DND-41 (cell line): ENCODE measurements around the gene KCNN1.

Experiments used
- ATAC-seq: fragments of 200-7000 bp; cut with Tn5 transposase; 3 replicates; pipeline ENCODE4 v1.9.1; 2021; ENCODE audit warnings: low read depth; ENCODE audit not compliant: insufficient read depth
- DNase-seq: peaks from one replicate; pipeline ENCODE4 v3.0.0-alpha.2; 2020
- H2AFZ ChIP-seq: 2 replicates; pipeline ENCODE4 v1.6.0; 2012; ENCODE audit warnings: low read depth, low read length
- H3K27ac ChIP-seq: 2 replicates; pipeline ENCODE4 v1.5.1; 2012; ENCODE audit warnings: low read length, inconsistent platforms
- H3K27me3 ChIP-seq: fragments of 200-600 bp; sonication (generic); 2 replicates; pipeline ENCODE4 v1.6.0; 2012; ENCODE audit warnings: low read length, mild to moderate bottlenecking, inconsistent platforms; ENCODE audit not compliant: insufficient read depth, poor library complexity
- H3K36me3 ChIP-seq: 2 replicates; pipeline ENCODE4 v1.5.1; 2012; ENCODE audit warnings: low read length, inconsistent platforms; ENCODE audit not compliant: insufficient read depth
- H3K4me1 ChIP-seq: 2 replicates; pipeline ENCODE4 v1.5.1; 2012; ENCODE audit warnings: mild to moderate bottlenecking, low read length; ENCODE audit not compliant: insufficient read depth
- H3K4me2 ChIP-seq: 2 replicates; pipeline ENCODE4 v1.6.0; 2012; ENCODE audit warnings: mild to moderate bottlenecking, moderate library complexity, low read length, inconsistent platforms; ENCODE audit not compliant: insufficient read depth
- H3K4me3 ChIP-seq, 2 experiments: fragments of 200-600 bp in 1 of 2; shearing (Covaris generic) in 1 of 2; 2 replicates each; pipeline ENCODE4 v1.5.1; 2012 to 2016; ENCODE audit warnings: inconsistent platforms in 2 of 2, low read length in 2 of 2, mild to moderate bottlenecking in 2 of 2, low read depth in 1 of 2, moderate library complexity in 1 of 2
- H3K79me2 ChIP-seq: 2 replicates; pipeline ENCODE4 v1.6.0; 2012; ENCODE audit warnings: low read length, inconsistent platforms; ENCODE audit not compliant: insufficient read depth
- H3K9ac ChIP-seq: 2 replicates; pipeline ENCODE4 v1.6.0; 2012; ENCODE audit warnings: low read depth, mild to moderate bottlenecking, inconsistent platforms, low read length, moderate library complexity
- H3K9me3 ChIP-seq: 2 replicates; pipeline ENCODE4 v1.5.1; 2012; ENCODE audit warnings: low read length, moderate library complexity, mild to moderate bottlenecking, inconsistent platforms; ENCODE audit not compliant: insufficient read depth, severe bottlenecking
- H4K20me1 ChIP-seq: 2 replicates; pipeline ENCODE4 v1.6.0; 2012; ENCODE audit warnings: low read length; ENCODE audit not compliant: insufficient read depth
- CTCF ChIP-seq: IDR thresholded peaks from 2 replicates; pipeline ENCODE4 v1.5.1; 2012; ENCODE audit warnings: borderline replicate concordance, low read length, moderate library complexity, mild to moderate bottlenecking; ENCODE audit not compliant: poor library complexity, severe bottlenecking; ENCODE audit errors: extremely low read depth
- EZH2 ChIP-seq: IDR thresholded peaks from 3 replicates; pipeline ENCODE4 v1.6.1; 2012; ENCODE audit warnings: borderline replicate concordance, low read depth, mild to moderate bottlenecking, moderate library complexity, low read length, inconsistent platforms; ENCODE audit not compliant: severe bottlenecking

KCNN1 gene

GRCh38 chr19:17946965-17947784 is 19.7 kb upstream of the KCNN1 start:
- Histone ChIP-seq H3K27me3 (peaks cover 20% of the 10 kb centered on the region), H4K20me1 (peaks cover 57% of the 10 kb centered on the region), H2AFZ (no peak overlapping the region), H3K79me2 (no peaks in the 10 kb centered on the region), H3K36me3 (peaks cover 14% of the 10 kb centered on the region), H3K4me1 (peaks cover 15% of the 10 kb centered on the region), H3K4me3 (peak overlapping the region in 1 of 2 experiments; percentile 46; a peak in 2 of 4 replicates), H3K9ac (no peak overlapping the region), H3K4me2 (peak overlapping the region; percentile 70), H3K9me3 (no peaks in the 10 kb centered on the region), H3K27ac (no peak overlapping the region)
- peak; percentile 9 for ATAC-seq
- TF ChIP-seq EZH2 (no peak), CTCF (no peak)
- DNase-seq = no peak

GRCh38 chr19:17947815-17948513 is 18.9 kb upstream of the KCNN1 start:
- H2AFZ ChIP-seq = no peak overlapping the region

GRCh38 chr19:17948514-17948900 is 18.4 kb upstream of the KCNN1 start:
- Histone ChIP-seq H3K4me2 (peak overlapping the region; percentile 62), H3K9ac (no peak overlapping the region), H3K4me1 (peaks cover 15% of the 10 kb centered on the region), H3K4me3 (peak overlapping the region in 1 of 2 experiments; percentile 45; a peak in 2 of 4 replicates), H3K9me3 (no peaks in the 10 kb centered on the region), H3K27me3 (peaks cover 24% of the 10 kb centered on the region), H4K20me1 (peaks cover 51% of the 10 kb centered on the region), H3K36me3 (peaks cover 6% of the 10 kb centered on the region), H3K27ac (no peak overlapping the region), H3K79me2 (no peaks in the 10 kb centered on the region), H2AFZ (no peak overlapping the region)
- no peak for DNase-seq
- TF ChIP-seq CTCF = no peak
- TF ChIP-seq EZH2 = no peak
- no peak for ATAC-seq

More at GRCh38 chr19:17947815-17948513, 18.9 kb upstream of the KCNN1 start:
- TF ChIP-seq CTCF = no peak
- no peak for TF ChIP-seq EZH2
- H3K9ac ChIP-seq = no peak overlapping the region
- no peaks in the 10 kb centered on the region for H3K9me3 ChIP-seq
- H3K4me3 ChIP-seq = peak overlapping the region in 1 of 2 experiments; percentile 45; a peak in 2 of 4 replicates
- no peaks in the 10 kb centered on the region for H3K79me2 ChIP-seq
- peaks cover 8% of the 10 kb centered on the region for H3K36me3 ChIP-seq
- no peak overlapping the region for H3K27ac ChIP-seq
- peak; percentile 72 for ATAC-seq
- peaks cover 53% of the 10 kb centered on the region for H4K20me1 ChIP-seq
- H3K27me3 ChIP-seq = peaks cover 20% of the 10 kb centered on the region
- H3K4me2 ChIP-seq = peak overlapping the region; percentile 70
- peak; percentile 97 for DNase-seq
- H3K4me1 ChIP-seq = peaks cover 15% of the 10 kb centered on the region
